Loucy (cell line): ENCODE data around the gene C14orf119.
A peak's percentile ranks its signal among the peaks of the same experiment; 100 is the strongest.

Experiments
- H2AFZ ChIP-seq: fragments of 200-600 bp; sonication (generic); 2 replicates; pipeline ENCODE4 v1.6.0; 2016; ENCODE audit warnings: antibody characterized with exemption, mild to moderate bottlenecking, low read length, moderate library complexity
- H3F3A ChIP-seq: fragments of 200-600 bp; 2 replicates; pipeline ENCODE4 v1.6.0; 2016; ENCODE audit warnings: antibody characterized with exemption, low read depth, mild to moderate bottlenecking
- H3K27me3 ChIP-seq: fragments of 200-600 bp; sonication (generic); 2 replicates; pipeline ENCODE4 v1.6.1; 2014; ENCODE audit warnings: low read length, mild to moderate bottlenecking; ENCODE audit not compliant: insufficient read depth, poor library complexity, severe bottlenecking
- H3K36me3 ChIP-seq: fragments of 200-600 bp; sonication (generic); 2 replicates; pipeline ENCODE4 v1.6.1; 2016; ENCODE audit warnings: low read length; ENCODE audit not compliant: insufficient read depth
- H3K4me1 ChIP-seq: fragments of 200-600 bp; sonication (generic); 2 replicates; pipeline ENCODE4 v1.5.1; 2014; ENCODE audit warnings: low read length, mild to moderate bottlenecking; ENCODE audit not compliant: insufficient read depth, poor library complexity, severe bottlenecking
- H3K4me2 ChIP-seq: fragments of 200-600 bp; sonication (generic); 2 replicates; pipeline ENCODE4 v1.6.0; 2014; ENCODE audit warnings: antibody characterized with exemption, low read length, low read depth, mild to moderate bottlenecking; ENCODE audit not compliant: poor library complexity, severe bottlenecking
- H3K4me3 ChIP-seq: fragments of 200-600 bp; sonication (generic); 2 replicates; pipeline ENCODE4 v1.5.1; 2014; ENCODE audit warnings: low read length, mild to moderate bottlenecking, mixed read lengths; ENCODE audit not compliant: poor library complexity, severe bottlenecking
- H3K79me2 ChIP-seq: fragments of 200-600 bp; sonication (generic); 2 replicates; pipeline ENCODE4 v1.6.1; 2014; ENCODE audit warnings: low read length; ENCODE audit not compliant: insufficient read depth
- H3K9ac ChIP-seq: fragments of 200-600 bp; sonication (generic); 2 replicates; pipeline ENCODE4 v1.6.0; 2014; ENCODE audit warnings: mild to moderate bottlenecking, low read depth, low read length, moderate library complexity; ENCODE audit not compliant: poor library complexity, severe bottlenecking
- H3K9me2 ChIP-seq: fragments of 200-600 bp; sonication (generic); replicated peaks from 2 replicates; pipeline ENCODE4 v1.6.1; 2016; ENCODE audit warnings: low read depth, low read length, mixed read lengths
- H3K9me3 ChIP-seq: fragments of 200-600 bp; sonication (generic); 2 replicates; pipeline ENCODE4 v1.6.1; 2014; ENCODE audit warnings: mild to moderate bottlenecking, antibody characterized with exemption, low read length, low read depth; ENCODE audit not compliant: insufficient read depth
- H4K20me1 ChIP-seq: fragments of 200-600 bp; sonication (generic); 2 replicates; pipeline ENCODE4 v1.6.0; 2014; ENCODE audit warnings: antibody characterized with exemption, low read length, mild to moderate bottlenecking; ENCODE audit not compliant: insufficient read depth, poor library complexity, severe bottlenecking
- EZH2phosphoT487 ChIP-seq: fragments of 200-600 bp; IDR thresholded peaks from 2 replicates; pipeline ENCODE4 v1.6.1; 2018; ENCODE audit warnings: antibody characterized with exemption, mild to moderate bottlenecking, moderate library complexity, borderline replicate concordance
- TF ChIP-seq, protein P1 (sequence below): fragments of 200-600 bp; sonication (generic); conservative IDR thresholded peaks from 2 replicates; pipeline ENCODE4 v1.5.1; 2014; ENCODE audit warnings: mild to moderate bottlenecking, antibody characterized with exemption, low read length

Gene C14orf119

DNA sequence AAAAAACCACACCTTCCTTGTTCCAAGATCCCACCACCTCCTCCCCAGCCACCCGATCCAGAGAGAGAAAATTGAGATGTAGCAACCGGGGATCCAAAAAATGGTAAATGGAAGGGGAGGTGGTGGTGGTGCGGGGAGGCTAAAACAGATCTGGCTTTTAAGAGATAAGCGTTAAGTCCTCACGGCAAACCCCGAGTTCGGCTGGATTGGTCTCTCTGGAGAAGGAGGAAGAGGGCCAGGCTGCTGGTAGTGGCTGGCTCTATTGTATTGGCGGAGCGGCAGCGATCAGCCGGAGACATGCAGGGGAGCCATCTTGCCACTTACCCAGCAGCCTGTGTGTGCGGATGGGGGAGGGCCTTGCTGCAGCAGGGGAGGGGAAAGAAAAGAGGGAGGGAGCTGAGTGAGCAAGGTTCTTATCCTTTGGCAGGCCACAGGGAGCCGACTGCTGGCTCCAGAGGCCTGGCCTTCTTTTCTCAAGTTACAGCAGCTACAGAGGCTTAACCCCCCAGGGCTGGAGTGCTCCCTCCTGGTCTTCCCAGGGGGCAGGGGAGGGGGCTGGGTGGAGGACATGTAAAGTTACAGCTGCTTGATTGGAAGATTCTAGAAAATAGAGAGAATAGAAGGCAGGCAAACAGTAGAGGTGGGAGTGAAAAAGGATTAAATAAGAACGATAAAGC is 23.9 kb upstream of the C14orf119 start:
- Histone ChIP-seq H3K4me2 (peak overlapping the region; percentile 96), H3K4me3 (peak overlapping the region; percentile 95), H3K9ac (peak overlapping the region; percentile 96), H3K79me2 (peaks cover 48% of the 10 kb centered on the region), H3K27me3 (no peaks in the 10 kb centered on the region), H3K9me2 (no peaks in the 10 kb centered on the region), H3F3A (no peaks in the 10 kb centered on the region), H2AFZ (peak overlapping the region; percentile 19), H3K9me3 (no peaks in the 10 kb centered on the region), H3K4me1 (peaks cover 19% of the 10 kb centered on the region), H4K20me1 (peaks cover 34% of the 10 kb centered on the region), H3K36me3 (peaks cover 57% of the 10 kb centered on the region)
- no peak for TF ChIP-seq EZH2phosphoT487
- TF ChIP-seq, protein P1, sequence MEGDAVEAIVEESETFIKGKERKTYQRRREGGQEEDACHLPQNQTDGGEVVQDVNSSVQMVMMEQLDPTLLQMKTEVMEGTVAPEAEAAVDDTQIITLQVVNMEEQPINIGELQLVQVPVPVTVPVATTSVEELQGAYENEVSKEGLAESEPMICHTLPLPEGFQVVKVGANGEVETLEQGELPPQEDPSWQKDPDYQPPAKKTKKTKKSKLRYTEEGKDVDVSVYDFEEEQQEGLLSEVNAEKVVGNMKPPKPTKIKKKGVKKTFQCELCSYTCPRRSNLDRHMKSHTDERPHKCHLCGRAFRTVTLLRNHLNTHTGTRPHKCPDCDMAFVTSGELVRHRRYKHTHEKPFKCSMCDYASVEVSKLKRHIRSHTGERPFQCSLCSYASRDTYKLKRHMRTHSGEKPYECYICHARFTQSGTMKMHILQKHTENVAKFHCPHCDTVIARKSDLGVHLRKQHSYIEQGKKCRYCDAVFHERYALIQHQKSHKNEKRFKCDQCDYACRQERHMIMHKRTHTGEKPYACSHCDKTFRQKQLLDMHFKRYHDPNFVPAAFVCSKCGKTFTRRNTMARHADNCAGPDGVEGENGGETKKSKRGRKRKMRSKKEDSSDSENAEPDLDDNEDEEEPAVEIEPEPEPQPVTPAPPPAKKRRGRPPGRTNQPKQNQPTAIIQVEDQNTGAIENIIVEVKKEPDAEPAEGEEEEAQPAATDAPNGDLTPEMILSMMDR = no peak

DNA sequence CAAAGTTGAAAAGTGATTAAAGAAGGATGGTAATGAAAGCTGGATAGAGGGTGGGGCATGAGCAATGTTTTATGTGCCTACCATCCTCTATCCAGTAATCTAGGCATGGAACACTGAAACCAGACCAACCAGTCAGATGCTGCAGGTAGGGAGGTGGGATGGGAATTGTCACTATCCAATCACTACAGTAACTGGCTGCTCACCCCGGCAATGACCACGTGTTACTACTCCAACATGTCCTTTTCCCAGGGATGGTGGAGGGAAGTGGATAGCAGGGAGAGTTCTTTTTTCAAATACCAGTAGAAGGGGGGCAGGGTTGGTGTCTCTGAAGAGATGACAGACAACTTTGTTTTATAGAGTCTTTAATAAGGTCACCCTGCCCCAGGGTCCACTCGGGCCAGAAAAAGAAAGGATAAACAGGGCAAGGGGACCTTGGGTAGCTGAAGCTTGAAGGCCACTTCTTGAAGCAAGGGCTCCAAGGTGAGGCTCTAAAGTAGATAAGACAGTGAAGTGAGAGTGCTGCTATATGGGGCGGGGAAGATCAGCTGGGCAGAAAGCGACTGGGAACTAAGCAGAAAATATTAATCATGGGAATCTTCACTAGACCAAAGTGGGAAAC is 23.3 kb upstream of the C14orf119 start:
- Histone ChIP-seq H3K9me2 (no peaks in the 10 kb centered on the region), H3K36me3 (peaks cover 57% of the 10 kb centered on the region), H2AFZ (no peak overlapping the region), H3K79me2 (peaks cover 43% of the 10 kb centered on the region), H3K9me3 (no peaks in the 10 kb centered on the region), H4K20me1 (peaks cover 28% of the 10 kb centered on the region), H3K4me1 (peaks cover 19% of the 10 kb centered on the region), H3K4me3 (peak overlapping the region; percentile 95), H3K4me2 (peak overlapping the region; percentile 96), H3K9ac (peak overlapping the region; percentile 96), H3K27me3 (no peaks in the 10 kb centered on the region), H3F3A (no peaks in the 10 kb centered on the region)
- no peak for TF ChIP-seq EZH2phosphoT487
- TF ChIP-seq, protein P1 = no peak

DNA sequence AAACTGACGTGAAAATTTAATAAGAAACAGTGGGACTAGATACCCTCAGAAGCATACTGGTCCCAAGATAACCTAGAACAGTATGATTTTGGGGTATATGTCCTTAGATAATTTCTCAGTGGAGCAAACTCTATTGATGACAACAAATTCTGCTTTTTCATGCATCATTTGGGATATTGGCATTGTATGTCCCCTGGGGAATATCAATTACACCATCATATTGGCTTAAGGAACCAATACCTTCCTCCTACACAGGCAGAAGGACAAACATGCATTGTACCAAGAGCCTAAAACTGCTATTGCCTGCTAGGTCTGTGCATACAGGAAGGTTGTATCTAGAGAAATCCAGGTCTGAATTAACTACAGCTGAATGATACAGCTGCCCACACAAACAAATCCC is 20.4 kb upstream of the C14orf119 start:
- no peaks in the 10 kb centered on the region for H3K27me3 ChIP-seq
- no peaks in the 10 kb centered on the region for H3K9me2 ChIP-seq
- peaks cover 7% of the 10 kb centered on the region; the same call in 1 of the 2 replicates for H3F3A ChIP-seq
- peaks cover 69% of the 10 kb centered on the region for H3K36me3 ChIP-seq
- H3K9me3 ChIP-seq = no peaks in the 10 kb centered on the region
- H2AFZ ChIP-seq = no peak overlapping the region
- H3K4me2 ChIP-seq = no peak overlapping the region
- peaks cover 8% of the 10 kb centered on the region for H4K20me1 ChIP-seq
- no peak for TF ChIP-seq EZH2phosphoT487
- TF ChIP-seq, protein P1 = no peak
- H3K9ac ChIP-seq = no peak overlapping the region
- no peak overlapping the region for H3K4me3 ChIP-seq
- H3K79me2 ChIP-seq = peaks cover 20% of the 10 kb centered on the region
- H3K4me1 ChIP-seq = peaks cover 13% of the 10 kb centered on the region
